OCI-LY1 (cell line): ENCODE results near the gene MAP2K6.

Source experiments
- H2AFZ ChIP-seq: fragments of 200-600 bp; sonication (generic), shearing (Covaris generic); 2 replicates; pipeline ENCODE4 v1.6.0; 2014; ENCODE audit warnings: antibody characterized with exemption, mild to moderate bottlenecking, low read length
- H3F3A ChIP-seq: fragments of 200-600 bp; sonication (generic), shearing (Covaris generic); 2 replicates; pipeline ENCODE4 v1.6.0; 2014; ENCODE audit warnings: mild to moderate bottlenecking, antibody characterized with exemption, low read length, moderate library complexity; ENCODE audit not compliant: insufficient read depth
- H3K27ac ChIP-seq: fragments of 200-600 bp; sonication (generic); 2 replicates; pipeline ENCODE4 v1.5.1; 2014; ENCODE audit warnings: low read length, mixed run types, mild to moderate bottlenecking, low read depth; ENCODE audit not compliant: poor library complexity, severe bottlenecking
- H3K27me3 ChIP-seq: fragments of 200-600 bp; sonication (generic); 2 replicates; pipeline ENCODE4 v1.6.0; 2014; ENCODE audit warnings: antibody characterized with exemption, mild to moderate bottlenecking, low read length, moderate library complexity; ENCODE audit not compliant: insufficient read depth
- H3K36me3 ChIP-seq: fragments of 200-600 bp; sonication (generic); 2 replicates; pipeline ENCODE4 v1.6.1; 2014; ENCODE audit warnings: mild to moderate bottlenecking, antibody characterized with exemption, low read length, moderate library complexity, mixed read lengths; ENCODE audit not compliant: insufficient read depth
- H3K4me1 ChIP-seq: fragments of 200-600 bp; sonication (generic); 2 replicates; pipeline ENCODE4 v1.5.1; 2014; ENCODE audit warnings: mild to moderate bottlenecking, low read length, moderate library complexity; ENCODE audit not compliant: insufficient read depth, severe bottlenecking
- H3K4me2 ChIP-seq: fragments of 200-600 bp; sonication (generic), shearing (Covaris generic); 2 replicates; pipeline ENCODE4 v1.6.1; 2014; ENCODE audit warnings: low read length
- H3K4me3 ChIP-seq: fragments of 200-600 bp; sonication (generic); 2 replicates; pipeline ENCODE4 v1.5.1; 2014; ENCODE audit warnings: low read length, low read depth, mild to moderate bottlenecking, mixed read lengths; ENCODE audit not compliant: poor library complexity, severe bottlenecking
- H3K79me2 ChIP-seq: fragments of 200-600 bp; shearing (Covaris generic); 2 replicates; pipeline ENCODE4 v1.6.1; 2016; ENCODE audit warnings: mixed run types, low read length, mixed read lengths; ENCODE audit not compliant: insufficient read depth
- H3K9ac ChIP-seq: fragments of 200-600 bp; sonication (generic), shearing (Covaris generic); 2 replicates; pipeline ENCODE4 v1.6.1; 2014; ENCODE audit warnings: mild to moderate bottlenecking, low read length, mixed read lengths
- H3K9me2 ChIP-seq: fragments of 200-600 bp; sonication (generic), shearing (Covaris generic); 2 replicates; pipeline ENCODE4 v1.6.1; 2014; ENCODE audit warnings: low read depth, mild to moderate bottlenecking, low read length, mixed read lengths
- H3K9me3 ChIP-seq: fragments of 200-600 bp; shearing (Covaris generic); 2 replicates; pipeline ENCODE4 v1.6.1; 2014; ENCODE audit warnings: low read length, mixed read lengths
- H4K20me1 ChIP-seq: fragments of 200-600 bp; sonication (generic), shearing (Covaris generic); 2 replicates; pipeline ENCODE4 v1.6.0; 2016; ENCODE audit warnings: mild to moderate bottlenecking, low read length; ENCODE audit not compliant: insufficient read depth
- CTCF ChIP-seq: fragments of 200-600 bp; sonication (generic), shearing (Covaris generic); IDR thresholded peaks from 2 replicates; pipeline ENCODE4 v1.5.1; 2017; ENCODE audit warnings: mild to moderate bottlenecking, antibody characterized with exemption, low read length, moderate library complexity, mixed read lengths
- EZH2 ChIP-seq: fragments of 200-600 bp; sonication (generic), shearing (Covaris generic); IDR thresholded peaks from 2 replicates; pipeline ENCODE4 v1.8.0; 2017; ENCODE audit warnings: borderline replicate concordance, mixed run types, mild to moderate bottlenecking, antibody characterized with exemption, low read length, moderate library complexity, mixed read lengths

Gene MAP2K6

DNA sequence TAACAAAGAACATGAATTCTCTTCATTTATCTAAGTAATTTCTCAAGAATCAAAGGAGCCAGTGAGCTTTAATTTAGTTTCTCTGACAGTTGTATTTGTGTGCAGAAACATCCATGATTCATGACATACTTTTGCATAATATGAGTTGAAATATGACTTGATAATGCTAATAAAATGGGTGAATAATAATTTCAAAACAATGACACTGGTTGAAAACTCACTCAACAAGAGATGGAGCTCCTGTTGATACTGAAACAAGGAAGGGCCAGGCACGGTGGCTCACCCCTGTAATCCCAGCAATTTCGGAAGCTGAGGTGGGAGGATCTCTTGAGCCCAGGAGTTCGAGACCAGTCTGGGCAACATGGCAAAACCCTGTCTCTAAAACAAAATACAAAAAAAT, 147.0 kb downstream of the MAP2K6 start:
- Histone ChIP-seq H3K4me2 (no peak overlapping the region), H3K9me2 (no peaks in the 10 kb centered on the region), H3K36me3 (no peaks in the 10 kb centered on the region), H4K20me1 (no peaks in the 10 kb centered on the region), H3F3A (no peaks in the 10 kb centered on the region), H3K4me3 (no peak overlapping the region), H3K79me2 (no peaks in the 10 kb centered on the region), H2AFZ (no peak overlapping the region), H3K27ac (no peak overlapping the region), H3K9ac (no peak overlapping the region), H3K4me1 (no peaks in the 10 kb centered on the region), H3K9me3 (no peaks in the 10 kb centered on the region), H3K27me3 (no peaks in the 10 kb centered on the region)
- no peak for TF ChIP-seq CTCF
- no peak for TF ChIP-seq EZH2

DNA sequence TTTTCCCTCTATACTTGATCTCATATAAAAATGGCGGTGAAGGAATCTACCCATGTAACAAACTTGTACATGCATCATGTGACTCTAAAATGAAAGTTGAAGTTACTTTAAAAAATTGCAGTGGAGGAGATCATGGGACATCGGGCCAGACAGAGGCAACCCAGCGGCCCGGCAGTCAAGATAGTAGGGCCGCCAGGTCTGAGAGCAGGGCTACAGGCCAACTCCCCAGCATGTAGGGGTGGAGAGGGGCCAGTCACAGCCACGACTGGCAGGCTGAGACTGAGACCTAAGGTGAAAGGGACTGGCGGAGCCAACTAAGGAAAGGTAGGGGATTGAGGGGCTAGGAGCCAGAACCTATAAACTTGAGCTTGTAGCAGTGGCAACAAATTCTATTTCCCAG, 150.9 kb downstream of the MAP2K6 start:
- Histone ChIP-seq H3K4me3 (no peak overlapping the region), H3K36me3 (no peaks in the 10 kb centered on the region), H2AFZ (no peak overlapping the region), H4K20me1 (no peaks in the 10 kb centered on the region), H3K9ac (no peak overlapping the region), H3K4me2 (no peak overlapping the region), H3K79me2 (no peaks in the 10 kb centered on the region), H3K9me3 (no peaks in the 10 kb centered on the region), H3K9me2 (no peaks in the 10 kb centered on the region), H3F3A (no peaks in the 10 kb centered on the region), H3K27ac (no peak overlapping the region), H3K4me1 (peaks cover 13% of the 10 kb centered on the region), H3K27me3 (no peaks in the 10 kb centered on the region)
- no peak for TF ChIP-seq EZH2
- no peak for TF ChIP-seq CTCF

DNA sequence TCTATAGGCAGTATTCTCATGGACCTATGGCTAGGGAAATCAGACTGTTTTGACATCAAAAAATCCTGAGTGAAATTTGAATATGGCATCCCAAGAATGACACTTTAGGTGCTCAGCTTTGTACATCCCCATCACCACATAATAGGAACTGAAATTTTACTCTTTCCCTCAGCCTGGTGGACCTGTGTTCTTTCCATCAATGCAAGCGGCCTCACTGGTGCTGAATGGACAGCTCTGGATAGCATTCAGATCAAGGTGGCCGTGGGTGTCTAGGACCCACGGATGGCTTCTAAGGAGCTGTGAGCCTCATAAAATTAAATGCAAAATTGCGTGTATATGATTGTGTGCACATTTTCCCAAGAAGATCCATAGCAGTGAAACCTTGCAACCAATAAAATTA, 152.6 kb downstream of the MAP2K6 start:
- H3K9me3 ChIP-seq = no peaks in the 10 kb centered on the region
- H3K4me2 ChIP-seq = no peak overlapping the region
- no peak overlapping the region for H3K9ac ChIP-seq
- H2AFZ ChIP-seq = no peak overlapping the region
- no peaks in the 10 kb centered on the region for H3K27me3 ChIP-seq
- H3K36me3 ChIP-seq = no peaks in the 10 kb centered on the region
- no peak for TF ChIP-seq EZH2
- TF ChIP-seq CTCF = no peak
- H3K4me3 ChIP-seq = no peak overlapping the region
- no peaks in the 10 kb centered on the region for H3K79me2 ChIP-seq
- no peaks in the 10 kb centered on the region for H3F3A ChIP-seq
- no peak overlapping the region for H3K27ac ChIP-seq
- peaks cover 16% of the 10 kb centered on the region for H3K4me1 ChIP-seq
- H4K20me1 ChIP-seq = no peaks in the 10 kb centered on the region
- H3K9me2 ChIP-seq = no peaks in the 10 kb centered on the region
